Endothelial cell (in vitro differentiated cells): ENCODE results near the gene CATSPER4. TPM values are rescaled to one million over a fixed set of nuclear protein-coding genes. Genes with fewer than 3 reads are reported as not detected.

ENCODE experiments used
- DNase-seq: peaks from one replicate; pipeline ENCODE4 v3.0.0; 2021; ENCODE audit warnings: low spot score
- H3K27ac Mint-ChIP-seq: one replicate; pipeline ENCODE4 v1.8.0; 2021; ENCODE audit warnings: mixed read lengths, inconsistent platforms; ENCODE audit not compliant: unreplicated experiment
- H3K27me3 Mint-ChIP-seq: one replicate; pipeline ENCODE4 v1.8.0; 2021; ENCODE audit warnings: mild to moderate bottlenecking, moderate library complexity, mixed read lengths, inconsistent platforms; ENCODE audit not compliant: unreplicated experiment
- H3K36me3 Mint-ChIP-seq: one replicate; pipeline ENCODE4 v1.8.0; 2021; ENCODE audit warnings: mild to moderate bottlenecking, low read depth, mixed read lengths, inconsistent platforms; ENCODE audit not compliant: unreplicated experiment
- H3K4me1 Mint-ChIP-seq: one replicate; pipeline ENCODE4 v1.8.0; 2021; ENCODE audit warnings: mild to moderate bottlenecking, mixed read lengths, inconsistent platforms; ENCODE audit not compliant: unreplicated experiment
- H3K4me3 Mint-ChIP-seq: one replicate; pipeline ENCODE4 v1.8.0; 2021; ENCODE audit warnings: mild to moderate bottlenecking, mixed read lengths, inconsistent platforms; ENCODE audit not compliant: unreplicated experiment
- H3K9me3 Mint-ChIP-seq: one replicate; pipeline ENCODE4 v1.8.0; 2021; ENCODE audit warnings: mixed read lengths, inconsistent platforms; ENCODE audit not compliant: unreplicated experiment
- total RNA-seq: library from RNA; stranded (reverse); fragmentation: NEBNext Ultra II Directional; extraction: Animal tissue kit (Norgen Biotek cat#: 25700); gene quantifications from one replicate; pipeline ENCODE4 v1.2.1, GENCODE V29; 2021; ENCODE audit not compliant: unreplicated experiment
- TF ChIP-seq, protein P1 (sequence below): fragments of 200-600 bp; sonication (generic); IDR thresholded peaks from one replicate; pipeline ENCODE4 v1.5.0; 2021; ENCODE audit warnings: antibody characterized with exemption; ENCODE audit not compliant: unreplicated experiment

Gene CATSPER4
- total RNA-seq, 1 donor from 2014 or later, result not detected

DNA sequence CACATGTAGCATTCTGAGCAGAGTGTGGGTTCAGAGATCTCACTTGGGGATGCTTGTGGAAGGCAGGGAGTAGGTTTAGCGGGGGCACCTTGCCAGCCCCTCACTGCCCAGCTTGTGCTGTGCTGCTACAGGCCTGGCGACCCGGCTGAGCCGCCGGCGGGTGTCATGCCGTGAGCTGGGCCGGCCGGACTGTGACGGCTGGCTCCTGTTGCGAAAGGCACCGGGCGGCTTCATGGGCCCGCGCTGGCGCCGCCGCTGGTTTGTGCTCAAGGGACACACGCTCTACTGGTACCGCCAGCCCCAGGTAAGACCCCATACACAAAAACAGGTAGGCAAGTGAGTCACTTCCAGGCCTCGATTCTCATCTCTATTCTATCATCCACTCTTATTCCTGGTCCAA lies 5.5 kb upstream of the CATSPER4 start:
- DNase-seq, result no peak
- H3K27me3 Mint-ChIP-seq, result no peaks in the 10 kb centered on the region
- H3K4me3 Mint-ChIP-seq, result no peak overlapping the region
- H3K9me3 Mint-ChIP-seq, result no peaks in the 10 kb centered on the region
- no peaks in the 10 kb centered on the region for H3K4me1 Mint-ChIP-seq
- TF ChIP-seq, protein P1, sequence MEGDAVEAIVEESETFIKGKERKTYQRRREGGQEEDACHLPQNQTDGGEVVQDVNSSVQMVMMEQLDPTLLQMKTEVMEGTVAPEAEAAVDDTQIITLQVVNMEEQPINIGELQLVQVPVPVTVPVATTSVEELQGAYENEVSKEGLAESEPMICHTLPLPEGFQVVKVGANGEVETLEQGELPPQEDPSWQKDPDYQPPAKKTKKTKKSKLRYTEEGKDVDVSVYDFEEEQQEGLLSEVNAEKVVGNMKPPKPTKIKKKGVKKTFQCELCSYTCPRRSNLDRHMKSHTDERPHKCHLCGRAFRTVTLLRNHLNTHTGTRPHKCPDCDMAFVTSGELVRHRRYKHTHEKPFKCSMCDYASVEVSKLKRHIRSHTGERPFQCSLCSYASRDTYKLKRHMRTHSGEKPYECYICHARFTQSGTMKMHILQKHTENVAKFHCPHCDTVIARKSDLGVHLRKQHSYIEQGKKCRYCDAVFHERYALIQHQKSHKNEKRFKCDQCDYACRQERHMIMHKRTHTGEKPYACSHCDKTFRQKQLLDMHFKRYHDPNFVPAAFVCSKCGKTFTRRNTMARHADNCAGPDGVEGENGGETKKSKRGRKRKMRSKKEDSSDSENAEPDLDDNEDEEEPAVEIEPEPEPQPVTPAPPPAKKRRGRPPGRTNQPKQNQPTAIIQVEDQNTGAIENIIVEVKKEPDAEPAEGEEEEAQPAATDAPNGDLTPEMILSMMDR, result no peak
- H3K36me3 Mint-ChIP-seq, result peaks cover 15% of the 10 kb centered on the region
- H3K27ac Mint-ChIP-seq, result no peak overlapping the region

DNA sequence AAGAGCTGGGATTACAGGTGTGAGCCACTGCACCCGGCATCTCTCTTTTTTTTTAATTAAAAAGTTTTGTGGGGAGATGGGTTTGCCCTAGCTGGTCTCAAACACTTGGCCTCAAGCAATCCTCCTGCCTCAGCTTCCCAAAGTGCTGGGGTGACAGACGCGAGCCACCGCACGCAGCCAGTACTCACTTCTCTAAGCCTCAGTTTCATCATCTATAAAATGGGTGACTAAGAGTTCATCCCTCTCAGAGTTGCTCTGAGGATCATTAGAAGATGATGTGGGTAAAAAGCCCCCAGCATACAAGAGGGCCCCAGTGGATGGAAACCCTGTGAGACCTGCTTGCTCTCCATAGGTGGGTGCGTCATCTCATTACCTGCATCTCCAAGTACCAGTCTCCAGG lies 2.5 kb upstream of the CATSPER4 start:
- no peaks in the 10 kb centered on the region for H3K9me3 Mint-ChIP-seq
- peaks cover 10% of the 10 kb centered on the region for H3K36me3 Mint-ChIP-seq
- no peak overlapping the region for H3K4me3 Mint-ChIP-seq
- no peaks in the 10 kb centered on the region for H3K4me1 Mint-ChIP-seq
- DNase-seq, result no peak
- no peak overlapping the region for H3K27ac Mint-ChIP-seq
- no peaks in the 10 kb centered on the region for H3K27me3 Mint-ChIP-seq
- TF ChIP-seq, protein P1, result no peak

DNA sequence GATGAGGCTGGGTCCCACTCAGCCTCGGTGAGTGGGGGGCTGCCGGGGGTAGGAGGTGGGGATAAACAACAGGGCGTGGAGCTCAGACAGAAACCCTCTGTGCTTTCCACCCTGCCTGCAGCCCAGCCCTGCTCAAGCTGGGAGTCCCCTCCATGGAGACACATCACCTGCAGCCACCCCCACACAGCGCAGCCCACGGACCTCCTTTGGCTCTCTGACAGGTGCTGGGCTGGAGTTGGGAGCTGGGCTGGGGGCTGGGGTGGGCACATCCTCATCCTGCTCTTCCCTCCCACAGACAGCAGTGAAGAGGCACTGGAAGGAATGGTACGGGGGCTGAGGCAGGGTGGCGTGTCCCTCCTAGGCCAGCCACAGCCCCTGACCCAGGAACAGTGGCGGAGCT lies 1.9 kb upstream of the CATSPER4 start:
- no peak overlapping the region for H3K27ac Mint-ChIP-seq
- H3K36me3 Mint-ChIP-seq, result peaks cover 10% of the 10 kb centered on the region
- DNase-seq, result no peak
- TF ChIP-seq, protein P1, result no peak
- no peak overlapping the region for H3K4me3 Mint-ChIP-seq
- no peaks in the 10 kb centered on the region for H3K4me1 Mint-ChIP-seq
- no peaks in the 10 kb centered on the region for H3K27me3 Mint-ChIP-seq
- H3K9me3 Mint-ChIP-seq, result no peaks in the 10 kb centered on the region

DNA sequence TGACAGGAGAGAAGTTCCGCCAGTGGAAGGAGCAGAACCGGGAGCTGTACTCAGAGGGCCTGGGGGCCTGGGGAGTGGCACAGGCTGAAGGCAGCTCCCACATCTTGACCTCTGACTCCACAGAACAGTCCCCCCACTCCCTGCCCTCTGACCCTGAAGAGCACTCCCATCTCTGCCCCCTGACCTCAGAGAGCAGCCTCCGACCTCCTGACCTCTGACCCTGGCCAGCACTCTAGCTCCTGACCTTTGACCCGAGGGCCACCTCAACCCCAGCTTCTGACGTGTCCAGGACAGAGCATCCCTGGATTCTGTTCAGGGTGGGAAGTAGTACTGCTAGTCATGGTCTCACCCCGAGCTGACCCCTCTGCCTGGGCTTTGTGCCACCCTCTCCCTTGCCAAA lies 1.1 kb upstream of the CATSPER4 start:
- no peaks in the 10 kb centered on the region for H3K4me1 Mint-ChIP-seq
- H3K27ac Mint-ChIP-seq, result no peak overlapping the region
- no peaks in the 10 kb centered on the region for H3K9me3 Mint-ChIP-seq
- H3K27me3 Mint-ChIP-seq, result no peaks in the 10 kb centered on the region
- TF ChIP-seq, protein P1, result no peak
- H3K4me3 Mint-ChIP-seq, result peak overlapping the region; percentile 54
- DNase-seq, result no peak
- peaks cover 10% of the 10 kb centered on the region for H3K36me3 Mint-ChIP-seq

DNA sequence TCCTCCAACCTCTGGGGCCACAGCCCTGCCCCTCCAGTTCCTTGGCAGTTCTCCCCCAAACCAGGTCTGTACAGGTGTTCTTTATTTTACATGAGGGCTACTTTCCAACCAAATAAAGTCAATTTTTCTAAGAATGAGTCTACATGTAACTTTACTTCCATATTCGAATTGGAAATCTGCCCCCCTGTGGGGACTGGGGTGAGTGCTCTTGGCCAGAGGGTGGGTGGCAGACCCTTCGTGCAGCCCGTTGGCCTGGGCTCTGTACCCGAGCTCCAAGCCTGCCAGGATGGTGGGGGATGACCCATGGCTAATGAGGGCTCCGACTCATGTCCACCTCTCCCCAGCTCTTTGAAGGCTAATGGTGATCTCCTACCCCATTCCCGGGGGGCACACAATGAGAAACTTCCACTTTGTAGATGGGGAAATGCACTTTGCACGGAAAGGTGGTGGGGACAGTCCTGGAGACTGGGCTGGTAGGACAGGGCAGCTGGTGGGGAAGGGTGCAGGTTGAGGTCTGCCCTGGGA lies 589 bp upstream of the CATSPER4 start:
- Mint-ChIP-seq H3K4me3 (peak overlapping the region; percentile 54), H3K27me3 (no peaks in the 10 kb centered on the region), H3K4me1 (no peaks in the 10 kb centered on the region), H3K27ac (no peak overlapping the region), H3K36me3 (peaks cover 10% of the 10 kb centered on the region), H3K9me3 (no peaks in the 10 kb centered on the region)
- TF ChIP-seq, protein P1, result no peak
- DNase-seq, result no peak
